Measurements from ENCODE around the gene DPH7.
"Not testable (repeated sequence)": the region's sequence is repeated elsewhere in the genome, so short reads cannot be mapped to it uniquely, and the experiment has no call there.

Gene DPH7

GRCh38 chr9:137547687-137548543 is 30.8 kb downstream of the DPH7 start:
- DNase-seq (ENCODE audit: low read depth, low spot score) = no peak

GRCh38 chr9:137545123-137545522 is 33.6 kb downstream of the DPH7 start:
- no peak for DNase-seq (ENCODE audit: low read depth, low spot score)

GRCh38 chr9:137544176-137544760 is 34.5 kb downstream of the DPH7 start:
- DNase-seq (ENCODE audit: low read depth, low spot score) = no peak

- no peak for DNase-seq (ENCODE audit: low read depth, low spot score)
These were observed 35.3 kb downstream of the DPH7 start for GRCh38 chr9:137543237-137543963.

- no peak for DNase-seq (ENCODE audit: low read depth, low spot score)
These were observed 36.2 kb downstream of the DPH7 start for GRCh38 chr9:137542486-137542885.

- DNase-seq (ENCODE audit: low read depth, low spot score) = no peak
These were observed 38.2 kb downstream of the DPH7 start for GRCh38 chr9:137540536-137540935.

- DNase-seq (ENCODE audit: low read depth, low spot score) = no peak
These were observed 40.7 kb downstream of the DPH7 start for GRCh38 chr9:137538058-137538457.

- not testable (repeated sequence) for DNase-seq (ENCODE audit: low read depth, low spot score)
These were observed 42.1 kb downstream of the DPH7 start for GRCh38 chr9:137536594-137537131.

- DNase-seq (ENCODE audit: low read depth, low spot score) = no peak
These were observed 43.7 kb downstream of the DPH7 start for GRCh38 chr9:137535120-137535428.

GRCh38 chr9:137534256-137535119 is 44.2 kb downstream of the DPH7 start:
- DNase-seq (ENCODE audit: low read depth, low spot score) = peak; percentile 80

GRCh38 chr9:137532891-137533468 is 45.7 kb downstream of the DPH7 start:
- DNase-seq (ENCODE audit: low read depth, low spot score) = not testable (repeated sequence)

GRCh38 chr9:137531099-137531765 is 47.5 kb downstream of the DPH7 start:
- DNase-seq (ENCODE audit: low read depth, low spot score) = no peak

- no peak for DNase-seq (ENCODE audit: low read depth, low spot score)
These were observed 48.4 kb downstream of the DPH7 start for GRCh38 chr9:137530331-137530730.

GRCh38 chr9:137524981-137525317 is 53.8 kb downstream of the DPH7 start:
- no peak for DNase-seq (ENCODE audit: low read depth, low spot score)

GRCh38 chr9:137524161-137524980 is 54.4 kb downstream of the DPH7 start:
- no peak for DNase-seq (ENCODE audit: low read depth, low spot score)

- no peak for DNase-seq (ENCODE audit: low read depth, low spot score)
These were observed 55.8 kb downstream of the DPH7 start for GRCh38 chr9:137522746-137523455.

- DNase-seq (ENCODE audit: low read depth, low spot score) = no peak
These were observed 57.2 kb downstream of the DPH7 start for GRCh38 chr9:137521405-137521985.

GRCh38 chr9:137520614-137521404 is 57.9 kb downstream of the DPH7 start:
- DNase-seq (ENCODE audit: low read depth, low spot score) = no peak

Data from ELF-1 (cell line).